ENCODE measurements around the gene ASCC3. TPM values are rescaled to one million over a fixed set of nuclear protein-coding genes. Genes with fewer than 3 reads are reported as not detected.

ASCC3 gene
- total and polyA plus RNA-seq, 2 experiments from 2014 or later: 49.1 to 60.2 TPM

- Histone ChIP-seq H3K9me3 (ENCODE audit: low read depth) (no peaks in the 10 kb centered on the region), H3K27ac (peak within 1 kb of the TSS; percentile 80), H4K20me1 (ENCODE audit: insufficient read depth) (no peaks in the 10 kb centered on the region), H3K4me3 (peak within 1 kb of the TSS; percentile 75), H3K36me3 (ENCODE audit: low read depth) (no peaks in the 10 kb centered on the region), H3F3A (ENCODE audit: insufficient read depth) (peaks cover 23% of the 10 kb centered on the region; the same call in 1 of the 2 replicates), H3K9ac (peak within 1 kb of the TSS; percentile 86), H3K79me2 (ENCODE audit: insufficient read depth) (no peaks in the 10 kb centered on the region), H3K4me1 (ENCODE audit: insufficient read depth) (peaks cover 14% of the 10 kb centered on the region; the same call in 1 of the 2 replicates), H3K9me2 (ENCODE audit: insufficient read depth) (no peaks in the 10 kb centered on the region), H3K4me2 (ENCODE audit: unreplicated experiment) (peak within 1 kb of the TSS; percentile 76), H2AFZ (peak within 1 kb of the TSS; percentile 95), H3K27me3 (replicated peaks; ENCODE audit: insufficient read depth) (no peaks in the 10 kb centered on the region)
- TF ChIP-seq EZH2 (IDR thresholded peaks at IDR 0.05; ENCODE audit: insufficient read depth, poor library complexity, severe bottlenecking) (no peak), EZH2phosphoT487 (IDR thresholded peaks at IDR 0.05; ENCODE audit: insufficient read depth, low read depth) (no peak)
- in situ Hi-C loops (cut with MboI): no loop called here
- peak; percentile 94 for DNase-seq
- WGBS, 2 experiments (ENCODE audit: low coverage in 1 of 2, low lambda C conversion rate in 2 of 2, missing lambda C conversion rate in 2 of 2): 2 to 3% methylated on average over 66 of the region's 66 CpGs
Observed at GRCh38 chr6:100464903-100465700, 416.0 kb downstream of the ASCC3 start, which contains the start of gene SIM1. Gene SIM1 (minus strand): TSS chr6:100464921. CDS start chr6:100463468, 1,453 bp downstream.

- Histone ChIP-seq H3K9me2 (ENCODE audit: insufficient read depth) (no peaks in the 10 kb centered on the region), H3K4me1 (ENCODE audit: insufficient read depth) (peaks cover 14% of the 10 kb centered on the region; the same call in 1 of the 2 replicates), H3K36me3 (ENCODE audit: low read depth) (no peaks in the 10 kb centered on the region), H3K9me3 (ENCODE audit: low read depth) (no peaks in the 10 kb centered on the region), H2AFZ (peak overlapping the region; percentile 95), H3K27me3 (replicated peaks; ENCODE audit: insufficient read depth) (no peaks in the 10 kb centered on the region), H3K9ac (peak overlapping the region; percentile 86), H3K79me2 (ENCODE audit: insufficient read depth) (no peaks in the 10 kb centered on the region), H3K27ac (peak overlapping the region; percentile 80), H3K4me3 (peak overlapping the region; percentile 75), H4K20me1 (ENCODE audit: insufficient read depth) (no peaks in the 10 kb centered on the region), H3F3A (ENCODE audit: insufficient read depth) (peaks cover 23% of the 10 kb centered on the region; the same call in 1 of the 2 replicates), H3K4me2 (ENCODE audit: unreplicated experiment) (peak overlapping the region; percentile 76)
- in situ Hi-C loops (cut with MboI): no loop called here
- 14 to 16% methylated on average over 37 to 42 of the region's 46 CpGs for WGBS, 2 experiments (ENCODE audit: low coverage in 1 of 2, low lambda C conversion rate in 2 of 2, missing lambda C conversion rate in 2 of 2)
- DNase-seq: no peak
- TF ChIP-seq EZH2phosphoT487 (IDR thresholded peaks at IDR 0.05; ENCODE audit: insufficient read depth, low read depth) (no peak), EZH2 (IDR thresholded peaks at IDR 0.05; ENCODE audit: insufficient read depth, poor library complexity, severe bottlenecking) (no peak)
Observed at GRCh38 chr6:100464162-100464851, 416.8 kb downstream of the ASCC3 start.

GRCh38 chr6:100463630-100464161, 417.4 kb downstream of the ASCC3 start:
- Histone ChIP-seq H3K9me3 (ENCODE audit: low read depth) (no peaks in the 10 kb centered on the region), H3K27ac (no peak overlapping the region), H4K20me1 (ENCODE audit: insufficient read depth) (no peaks in the 10 kb centered on the region), H2AFZ (peak overlapping the region; percentile 95), H3K27me3 (replicated peaks; ENCODE audit: insufficient read depth) (no peaks in the 10 kb centered on the region), H3K9ac (peak overlapping the region; percentile 86), H3F3A (ENCODE audit: insufficient read depth) (peaks cover 23% of the 10 kb centered on the region; the same call in 1 of the 2 replicates), H3K4me1 (ENCODE audit: insufficient read depth) (peaks cover 14% of the 10 kb centered on the region; the same call in 1 of the 2 replicates), H3K36me3 (ENCODE audit: low read depth) (no peaks in the 10 kb centered on the region), H3K79me2 (ENCODE audit: insufficient read depth) (no peaks in the 10 kb centered on the region), H3K4me2 (ENCODE audit: unreplicated experiment) (peak overlapping the region; percentile 76), H3K4me3 (peak overlapping the region; percentile 84), H3K9me2 (ENCODE audit: insufficient read depth) (no peaks in the 10 kb centered on the region)
- DNase-seq: no peak
- TF ChIP-seq EZH2 (IDR thresholded peaks at IDR 0.05; ENCODE audit: insufficient read depth, poor library complexity, severe bottlenecking) (no peak), EZH2phosphoT487 (IDR thresholded peaks at IDR 0.05; ENCODE audit: insufficient read depth, low read depth) (no peak)
- in situ Hi-C loops (cut with MboI): no loop called here
- 81 to 83% methylated on average over 24 of the region's 24 CpGs for WGBS, 2 experiments (ENCODE audit: low coverage in 1 of 2, low lambda C conversion rate in 2 of 2, missing lambda C conversion rate in 2 of 2)

Measured in GM23248 (cell line).